Endodermal cell (in vitro differentiated cells): ENCODE data around the gene MAP7D2. TPM values are rescaled to one million over a fixed set of nuclear protein-coding genes. Genes with fewer than 3 reads are reported as not detected.

ENCODE experiments used
- DNase-seq: peaks from one replicate; pipeline ENCODE4 v3.0.0-alpha.2; 2017
- H3K27ac ChIP-seq: 2 replicates; pipeline ENCODE4 v1.5.1; 2013; ENCODE audit warnings: mild to moderate bottlenecking, low read depth, low read length, moderate library complexity
- H3K27me3 ChIP-seq: 2 replicates; pipeline ENCODE4 v1.6.1; 2013; ENCODE audit warnings: mild to moderate bottlenecking, low read length, moderate library complexity; ENCODE audit not compliant: insufficient read depth, control insufficient read depth, poor library complexity, severe bottlenecking
- H3K36me3 ChIP-seq: 2 replicates; pipeline ENCODE4 v1.7.0; 2013; ENCODE audit warnings: mild to moderate bottlenecking, low read length, moderate library complexity; ENCODE audit not compliant: control insufficient read depth, insufficient read depth
- H3K4me1 ChIP-seq: one replicate; pipeline ENCODE4 v1.7.0; 2013; ENCODE audit warnings: low read length; ENCODE audit not compliant: control insufficient read depth, insufficient read depth
- H3K4me3 ChIP-seq: 2 replicates; pipeline ENCODE4 v1.5.1; 2013; ENCODE audit warnings: mild to moderate bottlenecking, low read length, moderate library complexity
- H3K9ac ChIP-seq: 2 replicates; pipeline ENCODE4 v1.6.1; 2013; ENCODE audit warnings: mild to moderate bottlenecking, low read length, moderate library complexity; ENCODE audit not compliant: poor library complexity, severe bottlenecking; ENCODE audit errors: extremely low read depth
- H3K9me3 ChIP-seq: 2 replicates; pipeline ENCODE4 v1.6.1; 2013; ENCODE audit warnings: mild to moderate bottlenecking, low read length, moderate library complexity; ENCODE audit not compliant: control insufficient read depth
- H3K27ac Mint-ChIP-seq: 2 replicates; pipeline ENCODE4 v1.8.0; 2020; ENCODE audit warnings: mixed read lengths
- H3K27me3 Mint-ChIP-seq: 2 replicates; pipeline ENCODE4 v1.8.0; 2021; ENCODE audit warnings: mild to moderate bottlenecking, mixed read lengths; ENCODE audit not compliant: insufficient read depth
- H3K36me3 Mint-ChIP-seq: 2 replicates; pipeline ENCODE4 v1.8.0; 2020; ENCODE audit warnings: low read depth, mixed read lengths
- H3K4me1 Mint-ChIP-seq: 2 replicates; pipeline ENCODE4 v1.8.0; 2020; ENCODE audit warnings: mixed read lengths
- H3K4me3 Mint-ChIP-seq: 2 replicates; pipeline ENCODE4 v1.8.0; 2020; ENCODE audit warnings: mild to moderate bottlenecking, moderate library complexity, mixed read lengths
- H3K9me3 Mint-ChIP-seq: 2 replicates; pipeline ENCODE4 v1.8.0; 2020; ENCODE audit warnings: mild to moderate bottlenecking, mixed read lengths
- WGBS, 2 experiments: methylation state at CpG; one replicate each; pipeline versions ENCODE4 v1.1.5 to v1.1.7; 2013; ENCODE audit warnings: missing lambda C conversion rate in 2 of 2, mixed read lengths in 1 of 2; ENCODE audit not compliant: insufficient coverage in 1 of 2, insufficient read length in 1 of 2; 5-methylcytosine and 5-hydroxymethylcytosine counted together
- total RNA-seq, 2 donors: library from RNA; stranded (reverse); fragmentation: NEBNext Ultra II Directional in 1 of 2; extraction: Animal tissue kit (Norgen Biotek cat#: 25700) in 1 of 2; gene quantifications; 2 replicates in 1 of 2; 3 replicates in 1 of 2; pipeline ENCODE4 v1.2.1, GENCODE V29; 2021
- TF ChIP-seq, protein P1 (sequence below): fragments of 200-600 bp; sonication (generic); conservative IDR thresholded peaks from 2 replicates; pipeline ENCODE4 v1.5.0; 2021; ENCODE audit warnings: antibody characterized with exemption, mild to moderate bottlenecking

Gene MAP7D2
- total RNA-seq, 2 donors from 2014 or later: 1.5 to 1.9 TPM

DNA sequence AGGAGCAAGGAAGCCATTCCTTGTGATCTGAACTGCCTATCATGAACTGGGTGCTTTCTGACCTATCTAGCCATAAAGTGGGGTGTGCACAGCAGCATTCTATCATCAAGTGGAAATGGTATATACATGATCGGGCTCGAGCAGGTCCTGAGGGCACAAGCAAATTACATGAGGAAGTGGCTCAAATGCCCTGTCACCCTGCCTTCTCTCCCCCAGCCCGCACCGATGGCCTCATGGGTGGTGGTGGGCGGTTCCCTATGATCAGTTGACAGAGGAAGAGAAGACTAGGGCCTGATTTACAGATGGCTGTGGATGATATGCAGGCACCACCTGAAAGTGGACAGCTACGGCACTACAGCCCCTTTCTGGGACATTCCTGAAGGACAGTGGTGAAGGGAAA, 79.5 kb downstream of the MAP7D2 start:
- no peaks in the 10 kb centered on the region for H3K27me3 ChIP-seq
- no peaks in the 10 kb centered on the region for H3K9me3 ChIP-seq
- no peak overlapping the region for H3K4me3 ChIP-seq
- no peaks in the 10 kb centered on the region for H3K27me3 Mint-ChIP-seq
- H3K27ac Mint-ChIP-seq: no peak overlapping the region
- TF ChIP-seq, protein P1, sequence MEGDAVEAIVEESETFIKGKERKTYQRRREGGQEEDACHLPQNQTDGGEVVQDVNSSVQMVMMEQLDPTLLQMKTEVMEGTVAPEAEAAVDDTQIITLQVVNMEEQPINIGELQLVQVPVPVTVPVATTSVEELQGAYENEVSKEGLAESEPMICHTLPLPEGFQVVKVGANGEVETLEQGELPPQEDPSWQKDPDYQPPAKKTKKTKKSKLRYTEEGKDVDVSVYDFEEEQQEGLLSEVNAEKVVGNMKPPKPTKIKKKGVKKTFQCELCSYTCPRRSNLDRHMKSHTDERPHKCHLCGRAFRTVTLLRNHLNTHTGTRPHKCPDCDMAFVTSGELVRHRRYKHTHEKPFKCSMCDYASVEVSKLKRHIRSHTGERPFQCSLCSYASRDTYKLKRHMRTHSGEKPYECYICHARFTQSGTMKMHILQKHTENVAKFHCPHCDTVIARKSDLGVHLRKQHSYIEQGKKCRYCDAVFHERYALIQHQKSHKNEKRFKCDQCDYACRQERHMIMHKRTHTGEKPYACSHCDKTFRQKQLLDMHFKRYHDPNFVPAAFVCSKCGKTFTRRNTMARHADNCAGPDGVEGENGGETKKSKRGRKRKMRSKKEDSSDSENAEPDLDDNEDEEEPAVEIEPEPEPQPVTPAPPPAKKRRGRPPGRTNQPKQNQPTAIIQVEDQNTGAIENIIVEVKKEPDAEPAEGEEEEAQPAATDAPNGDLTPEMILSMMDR: no peak
- H3K36me3 ChIP-seq: no peaks in the 10 kb centered on the region
- H3K9ac ChIP-seq: no peak overlapping the region
- H3K27ac ChIP-seq: no peak overlapping the region
- DNase-seq: no peak
- H3K4me1 ChIP-seq: no peaks in the 10 kb centered on the region
- 97 to 100% methylated on average over 1 to 6 of the region's 6 CpGs for WGBS, 2 experiments
- no peak overlapping the region for H3K4me3 Mint-ChIP-seq
- peaks cover 3% of the 10 kb centered on the region for H3K4me1 Mint-ChIP-seq
- peaks cover 57% of the 10 kb centered on the region for H3K9me3 Mint-ChIP-seq
- H3K36me3 Mint-ChIP-seq: no peaks in the 10 kb centered on the region

DNA sequence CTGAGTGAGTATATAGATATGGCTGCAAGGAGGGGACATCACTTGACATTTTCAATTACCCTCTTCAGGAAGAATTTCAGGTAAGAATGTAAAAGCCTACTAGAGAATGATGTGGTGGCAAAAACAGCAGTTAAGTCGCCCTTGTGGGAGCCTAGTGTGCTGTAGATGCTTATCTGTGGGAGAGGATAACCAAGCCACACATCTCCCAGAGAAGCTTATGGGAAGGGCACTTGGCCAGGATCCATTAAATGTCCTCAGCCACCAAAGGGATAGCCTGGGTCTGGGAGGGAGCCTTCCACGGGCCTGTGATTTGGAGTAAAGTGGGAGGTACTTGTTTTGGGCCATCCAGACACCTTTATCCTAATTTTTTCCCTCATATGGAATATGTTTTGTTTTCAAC, 84.5 kb downstream of the MAP7D2 start:
- H3K4me3 ChIP-seq: no peak overlapping the region
- no peak overlapping the region for H3K27ac ChIP-seq
- TF ChIP-seq, protein P1: no peak
- no peaks in the 10 kb centered on the region for H3K36me3 ChIP-seq
- 80% methylated on average over 2 of the region's 2 CpGs; no CpG with 5 or more reads in 1 of the 2 experiments for WGBS, 2 experiments
- Mint-ChIP-seq H3K9me3 (peaks cover 53% of the 10 kb centered on the region), H3K27me3 (no peaks in the 10 kb centered on the region), H3K4me1 (peaks cover 14% of the 10 kb centered on the region), H3K27ac (no peak overlapping the region), H3K36me3 (no peaks in the 10 kb centered on the region), H3K4me3 (no peak overlapping the region)
- no peak overlapping the region for H3K9ac ChIP-seq
- DNase-seq: no peak
- no peaks in the 10 kb centered on the region for H3K4me1 ChIP-seq
- H3K27me3 ChIP-seq: no peaks in the 10 kb centered on the region
- no peaks in the 10 kb centered on the region for H3K9me3 ChIP-seq

DNA sequence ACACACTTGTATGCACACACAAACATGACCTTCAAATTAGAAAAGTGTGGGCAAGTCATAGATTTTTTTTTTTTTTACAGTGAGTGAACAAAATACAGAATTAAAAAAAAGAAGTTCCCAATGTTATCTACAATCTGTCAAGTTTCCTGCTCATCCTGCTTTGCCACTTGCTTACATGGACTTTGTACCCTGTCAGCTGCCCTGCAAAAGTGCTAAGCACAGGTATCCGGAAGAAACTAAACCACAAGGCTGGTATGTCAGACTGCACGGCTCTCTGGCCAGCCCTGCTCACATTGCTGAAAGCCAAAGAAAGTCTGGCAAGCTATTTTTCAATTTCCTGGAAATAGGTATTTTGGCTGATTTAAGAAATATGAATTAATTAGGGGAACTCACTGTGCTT, 87.0 kb downstream of the MAP7D2 start:
- TF ChIP-seq, protein P1: no peak
- Histone ChIP-seq H3K27ac (no peak overlapping the region), H3K4me3 (no peak overlapping the region), H3K36me3 (no peaks in the 10 kb centered on the region), H3K9me3 (no peaks in the 10 kb centered on the region), H3K27me3 (no peaks in the 10 kb centered on the region), H3K4me1 (no peaks in the 10 kb centered on the region), H3K9ac (no peak overlapping the region)
- Mint-ChIP-seq H3K4me1 (peaks cover 14% of the 10 kb centered on the region), H3K9me3 (peaks cover 59% of the 10 kb centered on the region), H3K36me3 (no peaks in the 10 kb centered on the region), H3K27ac (no peak overlapping the region), H3K4me3 (no peak overlapping the region), H3K27me3 (no peaks in the 10 kb centered on the region)
- DNase-seq: no peak
- 88% methylated on average over 2 of the region's 2 CpGs; no CpG with 5 or more reads in 1 of the 2 experiments for whole genome bisulfite sequencing, 2 experiments
